Hepatocyte (in vitro differentiated cells): ENCODE measurements around the gene ARID5A. TPM values are rescaled to one million over a fixed set of nuclear protein-coding genes. Genes with fewer than 3 reads are reported as not detected.

ENCODE experiments used
- DNase-seq: peaks from one replicate; pipeline ENCODE4 v3.0.0-alpha.2; 2016; ENCODE audit warnings: low spot score
- H2AFZ ChIP-seq: fragments of 200-600 bp; sonication (generic); 2 replicates; pipeline ENCODE4 v1.6.0; 2016; ENCODE audit warnings: antibody characterized with exemption, mild to moderate bottlenecking
- H3K27ac ChIP-seq: fragments of 200-600 bp; sonication (generic); 2 replicates; pipeline ENCODE4 v1.5.1; 2016; ENCODE audit warnings: mild to moderate bottlenecking
- H3K27me3 ChIP-seq: fragments of 200-600 bp; sonication (generic); 2 replicates; pipeline ENCODE4 v1.6.1; 2016
- H3K36me3 ChIP-seq: fragments of 200-600 bp; sonication (generic); replicated peaks from 2 replicates; pipeline ENCODE4 v1.5.1; 2016; ENCODE audit warnings: low read depth; ENCODE audit not compliant: insufficient read depth
- H3K4me1 ChIP-seq: fragments of 200-600 bp; sonication (generic); 2 replicates; pipeline ENCODE4 v1.5.1; 2016; ENCODE audit warnings: mild to moderate bottlenecking, moderate library complexity; ENCODE audit not compliant: insufficient read depth
- H3K4me2 ChIP-seq: fragments of 200-600 bp; sonication (generic); 2 replicates; pipeline ENCODE4 v1.6.0; 2016
- H3K4me3 ChIP-seq: fragments of 200-600 bp; sonication (generic); 2 replicates; pipeline ENCODE4 v1.5.1; 2016; ENCODE audit warnings: mild to moderate bottlenecking
- H3K79me2 ChIP-seq: fragments of 200-600 bp; sonication (generic); 2 replicates; pipeline ENCODE4 v1.6.0; 2017; ENCODE audit warnings: mild to moderate bottlenecking
- H3K9me2 ChIP-seq: fragments of 200-600 bp; sonication (generic); replicated peaks from 2 replicates; pipeline ENCODE4 v1.6.0; 2017; ENCODE audit warnings: mild to moderate bottlenecking; ENCODE audit not compliant: insufficient read depth
- H3K9me3 ChIP-seq: fragments of 200-600 bp; sonication (generic); 2 replicates; pipeline ENCODE4 v1.5.1; 2016; ENCODE audit warnings: low read depth, mild to moderate bottlenecking
- H4K20me1 ChIP-seq: fragments of 200-600 bp; sonication (generic); 2 replicates; pipeline ENCODE4 v1.6.0; 2016; ENCODE audit warnings: mild to moderate bottlenecking; ENCODE audit not compliant: insufficient read depth, poor library complexity, severe bottlenecking
- CTCF ChIP-seq: fragments of 200-600 bp; sonication (generic); IDR thresholded peaks from 2 replicates; pipeline ENCODE4 v1.5.1; 2016; ENCODE audit warnings: antibody characterized with exemption, mild to moderate bottlenecking; ENCODE audit not compliant: poor library complexity
- EZH2 ChIP-seq: fragments of 200-600 bp; sonication (generic); IDR thresholded peaks from 2 replicates; pipeline ENCODE4 v1.6.1; 2016; ENCODE audit warnings: antibody characterized with exemption, mild to moderate bottlenecking, borderline replicate concordance
- EZH2phosphoT487 ChIP-seq: fragments of 200-600 bp; sonication (generic); IDR thresholded peaks from one replicate; pipeline ENCODE4 v1.6.1; 2018; ENCODE audit warnings: antibody characterized with exemption, mild to moderate bottlenecking, low read depth, moderate library complexity; ENCODE audit not compliant: unreplicated experiment, severe bottlenecking
- WGBS: methylation state at CpG from one replicate; pipeline ENCODE4 v1.1.6; 2016; ENCODE audit warnings: low lambda C conversion rate; ENCODE audit errors: missing lambda C conversion rate; 5-methylcytosine and 5-hydroxymethylcytosine counted together
- polyA plus RNA-seq: library from polyadenylated mRNA; unstranded; fragments of >200 nt; fragmentation: Nextera tagmentation; extraction: Ambion mirVana; gene quantifications from 2 replicates; pipeline ENCODE4 v1.2.1, GENCODE V29; 2016
- total RNA-seq: library from RNA; depleted of rRNA; stranded (reverse); fragments of >200 nt; gene quantifications from 2 replicates; pipeline ENCODE4 v1.2.3, GENCODE V29; 2014

Gene ARID5A
- total and polyA plus RNA-seq, 2 experiments from 2014 or later: 6.9 to 13.3 TPM

- 81% methylated on average over 4 of the region's 4 CpGs for WGBS
- no peak overlapping the region for H3K27ac ChIP-seq
- no peaks in the 10 kb centered on the region for H3K27me3 ChIP-seq
- no peaks in the 10 kb centered on the region for H3K4me1 ChIP-seq
- no peaks in the 10 kb centered on the region for H3K79me2 ChIP-seq
- H3K4me3 ChIP-seq: no peak overlapping the region
- DNase-seq: no peak
- no peak overlapping the region for H2AFZ ChIP-seq
- H3K4me2 ChIP-seq: no peak overlapping the region
- no peaks in the 10 kb centered on the region for H3K9me3 ChIP-seq
- H4K20me1 ChIP-seq: no peaks in the 10 kb centered on the region
- no peaks in the 10 kb centered on the region for H3K9me2 ChIP-seq
- H3K36me3 ChIP-seq: no peaks in the 10 kb centered on the region
- TF ChIP-seq EZH2 (no peak), EZH2phosphoT487 (no peak), CTCF (no peak)
These were observed 27.5 kb downstream of the ARID5A start for GRCh38 chr2:96564026-96564425.

GRCh38 chr2:96564563-96564962 is 28.0 kb downstream of the ARID5A start:
- no peak overlapping the region for H3K4me2 ChIP-seq
- no peaks in the 10 kb centered on the region for H4K20me1 ChIP-seq
- TF ChIP-seq EZH2phosphoT487 (no peak), CTCF (no peak), EZH2 (no peak)
- 84% methylated on average over 3 of the region's 3 CpGs for WGBS
- H3K9me2 ChIP-seq: no peaks in the 10 kb centered on the region
- no peaks in the 10 kb centered on the region for H3K79me2 ChIP-seq
- no peaks in the 10 kb centered on the region for H3K9me3 ChIP-seq
- H3K4me1 ChIP-seq: no peaks in the 10 kb centered on the region
- H3K4me3 ChIP-seq: no peak overlapping the region
- H3K27me3 ChIP-seq: no peaks in the 10 kb centered on the region
- DNase-seq: no peak
- H3K36me3 ChIP-seq: no peaks in the 10 kb centered on the region
- H2AFZ ChIP-seq: no peak overlapping the region
- no peak overlapping the region for H3K27ac ChIP-seq

GRCh38 chr2:96565111-96565510 is 28.6 kb downstream of the ARID5A start:
- no peaks in the 10 kb centered on the region for H3K9me2 ChIP-seq
- 40% methylated on average over 5 of the region's 5 CpGs for WGBS
- H3K4me2 ChIP-seq: no peak overlapping the region
- H3K4me3 ChIP-seq: no peak overlapping the region
- TF ChIP-seq EZH2phosphoT487 (no peak), EZH2 (no peak), CTCF (no peak)
- no peaks in the 10 kb centered on the region for H3K4me1 ChIP-seq
- no peak overlapping the region for H3K27ac ChIP-seq
- no peaks in the 10 kb centered on the region for H3K79me2 ChIP-seq
- DNase-seq: no peak
- H3K36me3 ChIP-seq: no peaks in the 10 kb centered on the region
- no peak overlapping the region for H2AFZ ChIP-seq
- no peaks in the 10 kb centered on the region for H3K27me3 ChIP-seq
- no peaks in the 10 kb centered on the region for H4K20me1 ChIP-seq
- H3K9me3 ChIP-seq: no peaks in the 10 kb centered on the region

GRCh38 chr2:96568094-96568493 is 31.5 kb downstream of the ARID5A start:
- no peak overlapping the region for H3K4me2 ChIP-seq
- H3K27ac ChIP-seq: no peak overlapping the region
- H4K20me1 ChIP-seq: no peaks in the 10 kb centered on the region
- TF ChIP-seq EZH2phosphoT487: no peak
- TF ChIP-seq CTCF: no peak
- no peak for TF ChIP-seq EZH2
- H3K4me3 ChIP-seq: no peak overlapping the region
- H3K27me3 ChIP-seq: no peaks in the 10 kb centered on the region
- H3K79me2 ChIP-seq: no peaks in the 10 kb centered on the region
- no peak for DNase-seq
- H3K9me3 ChIP-seq: no peaks in the 10 kb centered on the region
- WGBS: 93% methylated on average over 3 of the region's 3 CpGs
- H3K4me1 ChIP-seq: no peaks in the 10 kb centered on the region
- no peaks in the 10 kb centered on the region for H3K36me3 ChIP-seq
- H3K9me2 ChIP-seq: no peaks in the 10 kb centered on the region
- no peak overlapping the region for H2AFZ ChIP-seq
